GM23338 (cell line): Measurements from ENCODE around the gene PLAAT1. TPM values are rescaled to one million over a fixed set of nuclear protein-coding genes. Genes with fewer than 3 reads are reported as not detected.

Experiments
- ATAC-seq: fragments of 200-7000 bp; cut with Tn5 transposase; 3 replicates; pipeline ENCODE4 v1.9.1; 2020
- DNase-seq: peaks from one replicate; pipeline ENCODE4 v3.0.0-alpha.2; 2015; ENCODE audit warnings: low spot score
- H2AFZ ChIP-seq: fragments of 200-600 bp; sonication (generic); 2 replicates; pipeline ENCODE4 v1.8.0; 2016; ENCODE audit warnings: antibody characterized with exemption, mild to moderate bottlenecking, moderate library complexity
- H3F3A ChIP-seq: fragments of 200-600 bp; sonication (generic); replicated peaks from 2 replicates; pipeline ENCODE4 v1.8.0; 2017; ENCODE audit warnings: antibody characterized with exemption, mixed run types, low read depth
- H3K27ac ChIP-seq: fragments of 200-600 bp; sonication (generic); 2 replicates; pipeline ENCODE4 v1.6.1; 2016; ENCODE audit warnings: low read depth
- H3K27me3 ChIP-seq: fragments of 200-600 bp; sonication (generic); 2 replicates; pipeline ENCODE4 v1.8.0; 2016; ENCODE audit warnings: mild to moderate bottlenecking, mixed run types, moderate library complexity; ENCODE audit not compliant: insufficient read depth
- H3K36me3 ChIP-seq: fragments of 200-600 bp; sonication (generic); 2 replicates; pipeline ENCODE4 v1.8.0; 2016; ENCODE audit warnings: mild to moderate bottlenecking; ENCODE audit not compliant: insufficient read depth
- H3K4me1 ChIP-seq: fragments of 200-600 bp; sonication (generic); 2 replicates; pipeline ENCODE4 v1.8.0; 2016; ENCODE audit warnings: mild to moderate bottlenecking, moderate library complexity; ENCODE audit not compliant: insufficient read depth
- H3K4me2 ChIP-seq: fragments of 200-600 bp; sonication (generic); 2 replicates; pipeline ENCODE4 v1.7.1; 2017; ENCODE audit warnings: mixed run types
- H3K4me3 ChIP-seq: fragments of 200-600 bp; sonication (generic); 2 replicates; pipeline ENCODE4 v1.6.1; 2016; ENCODE audit warnings: mixed run types
- H3K79me2 ChIP-seq: fragments of 200-600 bp; sonication (generic); replicated peaks from 2 replicates; pipeline ENCODE4 v1.8.0; 2017; ENCODE audit warnings: mild to moderate bottlenecking; ENCODE audit not compliant: insufficient read depth
- H3K9me2 ChIP-seq: fragments of 200-600 bp; sonication (generic); 2 replicates; pipeline ENCODE4 v1.8.0; 2017; ENCODE audit not compliant: insufficient read depth
- H4K20me1 ChIP-seq: fragments of 200-600 bp; sonication (generic); replicated peaks from 2 replicates; pipeline ENCODE4 v1.8.0; 2017; ENCODE audit warnings: mild to moderate bottlenecking; ENCODE audit not compliant: insufficient read depth
- H3K27ac Mint-ChIP-seq: 2 replicates; pipeline ENCODE4 v1.8.0; 2020; ENCODE audit warnings: inconsistent platforms, mild to moderate bottlenecking, moderate library complexity, mixed read lengths
- H3K27me3 Mint-ChIP-seq: 3 replicates; pipeline ENCODE4 v1.8.0; 2022; ENCODE audit warnings: low read depth, mild to moderate bottlenecking, moderate library complexity, mixed read lengths, inconsistent platforms; ENCODE audit not compliant: insufficient read depth, poor library complexity
- H3K36me3 Mint-ChIP-seq: 3 replicates; pipeline ENCODE4 v1.8.0; 2021; ENCODE audit warnings: low read depth, mild to moderate bottlenecking, inconsistent platforms, moderate library complexity, mixed read lengths
- H3K4me1 Mint-ChIP-seq: 3 replicates; pipeline ENCODE4 v1.8.0; 2020; ENCODE audit warnings: mild to moderate bottlenecking, inconsistent platforms, mixed read lengths
- H3K4me3 Mint-ChIP-seq: 3 replicates; pipeline ENCODE4 v1.8.0; 2021; ENCODE audit warnings: moderate library complexity, mild to moderate bottlenecking, inconsistent platforms, mixed read lengths
- H3K9me3 Mint-ChIP-seq: 3 replicates; pipeline ENCODE4 v1.8.0; 2020; ENCODE audit warnings: moderate library complexity, mild to moderate bottlenecking, inconsistent platforms, mixed read lengths
- CREB1 ChIP-seq: fragments of 250-450 bp; sonication (Bioruptor Pico); IDR thresholded peaks from 2 replicates; pipeline ENCODE4 v1.5.0; 2020; ENCODE audit warnings: low read depth, mild to moderate bottlenecking, moderate library complexity
- EZH2 ChIP-seq: fragments of 200-600 bp; sonication (generic); IDR thresholded peaks from one replicate; pipeline ENCODE4 v1.8.0; 2017; ENCODE audit warnings: antibody characterized with exemption, mild to moderate bottlenecking, low read depth; ENCODE audit not compliant: unreplicated experiment
- EZH2phosphoT487 ChIP-seq: fragments of 200-600 bp; sonication (generic); IDR thresholded peaks from one replicate; pipeline ENCODE4 v1.8.1; 2018; ENCODE audit warnings: antibody characterized with exemption; ENCODE audit not compliant: unreplicated experiment
- JUNB ChIP-seq: IDR thresholded peaks from one replicate; pipeline ENCODE4 v1.6.1; 2016; ENCODE audit warnings: antibody characterized with exemption; ENCODE audit not compliant: unreplicated experiment
- POLR2AphosphoS5 ChIP-seq: IDR thresholded peaks from 2 replicates; pipeline ENCODE4 v1.6.1; 2016; ENCODE audit warnings: antibody characterized with exemption, low read depth
- STAT1 ChIP-seq: IDR thresholded peaks from one replicate; pipeline ENCODE4 v1.6.1; 2016; ENCODE audit warnings: antibody characterized with exemption; ENCODE audit not compliant: unreplicated experiment
- ZNF462 ChIP-seq: fragments of 250-450 bp; sonication (Bioruptor Pico); IDR thresholded peaks from 2 replicates; pipeline ENCODE4 v1.5.0; 2020; ENCODE audit warnings: mild to moderate bottlenecking, moderate library complexity
- polyA plus RNA-seq: library from polyadenylated mRNA; unstranded; fragments of >200 nt; fragmentation: Nextera tagmentation; extraction: Ambion mirVana; gene quantifications from 2 replicates; pipeline ENCODE4 v1.2.1, GENCODE V29; 2016
- total RNA-seq: library from RNA; depleted of rRNA; stranded (reverse); fragments of >200 nt; shearing (Covaris generic); gene quantifications from 2 replicates; pipeline ENCODE4 v1.2.3, GENCODE V29; 2014

The PLAAT1 gene
- total and polyA plus RNA-seq, 2 experiments from 2014 or later = 5.4 to 6.7 TPM

GRCh38 chr3:193236599-193236998 lies 4.4 kb upstream of the PLAAT1 start:
- H3K9me2 ChIP-seq = no peaks in the 10 kb centered on the region
- no peak for TF ChIP-seq POLR2AphosphoS5
- no peak for TF ChIP-seq ZNF462 (CRISPR knock-in tag)
- no peaks in the 10 kb centered on the region for H3F3A ChIP-seq
- H3K79me2 ChIP-seq = no peaks in the 10 kb centered on the region
- H4K20me1 ChIP-seq = no peaks in the 10 kb centered on the region
- no peak for DNase-seq
- H3K4me2 ChIP-seq = no peak overlapping the region
- Mint-ChIP-seq H3K27ac (no peak overlapping the region), H3K27me3 (peaks cover 5% of the 10 kb centered on the region), H3K4me3 (no peak overlapping the region), H3K36me3 (no peaks in the 10 kb centered on the region), H3K4me1 (peaks cover 12% of the 10 kb centered on the region), H3K9me3 (no peaks in the 10 kb centered on the region; the same call in 2 of the 3 replicates)
- H3K4me3 ChIP-seq = no peak overlapping the region
- H3K27me3 ChIP-seq = peaks cover 4% of the 10 kb centered on the region
- no peak overlapping the region for H3K27ac ChIP-seq
- no peak overlapping the region for H2AFZ ChIP-seq
- no peaks in the 10 kb centered on the region for H3K36me3 ChIP-seq
- no peak for ATAC-seq
- H3K4me1 ChIP-seq = no peaks in the 10 kb centered on the region; the same call in 1 of the 2 replicates

- no peak overlapping the region for H3K4me2 ChIP-seq
- peaks cover 5% of the 10 kb centered on the region for H3K27me3 Mint-ChIP-seq
- no peak overlapping the region for H3K27ac ChIP-seq
- no peak overlapping the region for H3K4me3 ChIP-seq
- no peaks in the 10 kb centered on the region for H3K36me3 Mint-ChIP-seq
- no peaks in the 10 kb centered on the region for H3K36me3 ChIP-seq
- no peaks in the 10 kb centered on the region; the same call in 2 of the 3 replicates for H3K9me3 Mint-ChIP-seq
- peaks cover 15% of the 10 kb centered on the region for H3K4me1 Mint-ChIP-seq
- no peak overlapping the region for H3K27ac Mint-ChIP-seq
- H4K20me1 ChIP-seq = no peaks in the 10 kb centered on the region
- no peaks in the 10 kb centered on the region for H3K9me2 ChIP-seq
- H2AFZ ChIP-seq = no peak overlapping the region
- H3F3A ChIP-seq = no peaks in the 10 kb centered on the region
- ATAC-seq (no peak), DNase-seq (no peak)
- H3K4me1 ChIP-seq = no peaks in the 10 kb centered on the region; the same call in 1 of the 2 replicates
- no peaks in the 10 kb centered on the region for H3K79me2 ChIP-seq
- no peak overlapping the region for H3K4me3 Mint-ChIP-seq
- H3K27me3 ChIP-seq = peaks cover 8% of the 10 kb centered on the region
- TF ChIP-seq JUNB (no peak), STAT1 (no peak), EZH2 (no peak), CREB1 (CRISPR knock-in tag) (no peak), ZNF462 (CRISPR knock-in tag) (no peak), EZH2phosphoT487 (no peak)
Measured at GRCh38 chr3:193237030-193237429, 4.0 kb upstream of the PLAAT1 start.
